ENCODE measurements around the gene USP17L21. TPM values are rescaled to one million over a fixed set of nuclear protein-coding genes. Genes with fewer than 3 reads are reported as not detected.

USP17L21 gene, protein sequence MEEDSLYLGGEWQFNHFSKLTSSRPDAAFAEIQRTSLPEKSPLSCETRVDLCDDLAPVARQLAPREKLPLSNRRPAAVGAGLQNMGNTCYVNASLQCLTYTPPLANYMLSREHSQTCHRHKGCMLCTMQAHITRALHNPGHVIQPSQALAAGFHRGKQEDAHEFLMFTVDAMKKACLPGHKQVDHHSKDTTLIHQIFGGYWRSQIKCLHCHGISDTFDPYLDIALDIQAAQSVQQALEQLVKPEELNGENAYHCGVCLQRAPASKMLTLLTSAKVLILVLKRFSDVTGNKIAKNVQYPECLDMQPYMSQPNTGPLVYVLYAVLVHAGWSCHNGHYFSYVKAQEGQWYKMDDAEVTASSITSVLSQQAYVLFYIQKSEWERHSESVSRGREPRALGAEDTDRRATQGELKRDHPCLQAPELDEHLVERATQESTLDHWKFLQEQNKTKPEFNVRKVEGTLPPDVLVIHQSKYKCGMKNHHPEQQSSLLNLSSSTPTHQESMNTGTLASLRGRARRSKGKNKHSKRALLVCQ
- total RNA-seq (2022; extraction: Qiagen RNA extraction; ENCODE audit: low read depth) = not detected in 5 replicates

GRCh38 chr4:9262572-9262971, at the start of gene USP17L21:
USP17L21 (plus strand) TSS chr4:9262872; CDS start chr4:9262872, 0 bp downstream.

GRCh38 chr4:9215105-9215504, 47.6 kb upstream of the USP17L21 start, which contains the start of gene USP17L11:
USP17L11 (plus strand) TSS chr4:9215405; CDS start chr4:9215405, 0 bp downstream.

DNA sequence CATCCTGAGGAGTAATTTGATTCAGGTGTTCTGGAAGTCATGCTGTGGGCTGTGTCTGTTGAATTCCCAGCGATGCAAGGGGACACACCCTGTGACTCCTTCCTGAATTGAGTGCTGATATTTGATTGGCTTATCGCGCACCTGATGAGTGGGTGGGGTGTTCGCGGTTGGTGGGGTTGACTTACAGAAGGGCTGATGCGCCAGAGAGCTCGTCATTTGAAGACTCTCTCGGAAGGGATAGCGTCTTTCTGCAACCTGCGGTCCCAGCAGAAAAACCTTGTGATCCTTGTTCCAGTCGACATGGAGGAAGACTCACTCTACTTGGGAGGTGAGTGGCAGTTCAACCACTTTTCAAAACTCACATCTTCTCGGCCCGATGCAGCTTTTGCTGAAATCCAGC, 42.8 kb upstream of the USP17L21 start, which contains the start of gene USP17L12:
Gene USP17L12, plus strand, starts transcription at position 301 of the 400 bp plus-strand sequence. Its CDS starts 0 bp downstream, at position 301.

GRCh38 chr4:9224596-9224995, 38.1 kb upstream of the USP17L21 start, which contains the start of gene USP17L13:
USP17L13 (plus strand) TSS chr4:9224896; CDS start chr4:9224896, 0 bp downstream.

DNA sequence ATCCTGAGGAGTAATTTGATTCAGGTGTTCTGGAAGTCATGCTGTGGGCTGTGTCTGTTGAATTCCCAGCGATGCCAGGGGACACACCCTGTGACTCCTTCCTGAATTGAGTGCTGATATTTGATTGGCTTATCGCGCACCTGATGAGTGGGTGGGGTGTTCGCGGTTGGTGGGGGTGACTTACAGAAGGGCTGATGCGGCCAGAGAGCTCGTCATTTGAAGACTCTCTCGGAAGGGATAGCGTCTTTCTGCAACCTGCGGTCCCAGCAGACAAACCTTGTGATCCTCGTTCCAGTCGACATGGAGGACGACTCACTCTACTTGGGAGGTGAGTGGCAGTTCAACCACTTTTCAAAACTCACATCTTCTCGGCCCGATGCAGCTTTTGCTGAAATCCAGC, 28.6 kb upstream of the USP17L21 start, which contains the start of gene USP17L15:
Gene USP17L15, plus strand, starts transcription at position 301 of the 400 bp plus-strand sequence. Its CDS starts 0 bp downstream, at position 301.

DNA sequence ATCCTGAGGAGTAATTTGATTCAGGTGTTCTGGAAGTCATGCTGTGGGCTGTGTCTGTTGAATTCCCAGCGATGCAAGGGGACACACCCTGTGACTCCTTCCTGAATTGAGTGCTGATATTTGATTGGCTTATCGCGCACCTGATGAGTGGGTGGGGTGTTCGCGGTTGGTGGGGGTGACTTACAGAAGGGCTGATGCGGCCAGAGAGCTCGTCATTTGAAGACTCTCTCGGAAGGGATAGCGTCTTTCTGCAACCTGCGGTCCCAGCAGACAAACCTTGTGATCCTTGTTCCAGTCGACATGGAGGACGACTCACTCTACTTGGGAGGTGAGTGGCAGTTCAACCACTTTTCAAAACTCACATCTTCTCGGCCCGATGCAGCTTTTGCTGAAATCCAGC, 19.1 kb upstream of the USP17L21 start, which contains the start of gene USP17L17:
Gene USP17L17, plus strand, starts transcription at position 301 of the 400 bp plus-strand sequence. Its CDS starts 0 bp downstream, at position 301.

DNA sequence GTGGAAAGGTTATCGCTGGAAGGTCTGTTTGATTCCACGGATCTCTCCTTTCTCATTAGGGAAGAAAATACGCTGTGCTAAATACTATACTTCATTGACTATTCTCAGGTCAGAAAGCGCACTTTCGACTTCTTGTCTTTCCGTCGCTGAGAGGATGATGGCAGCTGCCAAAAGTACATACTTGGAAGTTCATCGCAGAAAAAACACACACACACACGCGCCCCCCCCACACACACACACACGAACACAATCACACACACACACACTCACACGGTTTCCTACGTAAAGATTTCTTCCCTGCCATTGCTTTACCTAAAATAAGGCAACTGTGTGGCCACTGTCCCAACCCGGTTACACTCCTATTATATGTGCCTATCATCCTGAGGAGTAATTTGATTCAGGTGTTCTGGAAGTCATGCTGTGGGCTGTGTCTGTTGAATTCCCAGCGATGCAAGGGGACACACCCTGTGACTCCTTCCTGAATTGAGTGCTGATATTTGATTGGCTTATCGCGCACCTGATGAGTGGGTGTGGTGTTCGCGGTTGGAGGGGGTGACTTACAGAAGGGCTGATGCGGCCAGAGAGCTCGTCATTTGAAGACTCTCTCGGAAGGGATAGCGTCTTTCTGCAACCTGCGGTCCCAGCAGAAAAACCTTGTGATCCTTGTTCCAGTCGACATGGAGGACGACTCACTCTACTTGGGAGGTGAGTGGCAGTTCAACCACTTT, 14.6 kb upstream of the USP17L21 start, which contains the start of gene USP17L18:
Gene USP17L18, plus strand, starts transcription at position 678 of the 728 bp plus-strand sequence. Its CDS starts 0 bp downstream, at position 678.

DNA sequence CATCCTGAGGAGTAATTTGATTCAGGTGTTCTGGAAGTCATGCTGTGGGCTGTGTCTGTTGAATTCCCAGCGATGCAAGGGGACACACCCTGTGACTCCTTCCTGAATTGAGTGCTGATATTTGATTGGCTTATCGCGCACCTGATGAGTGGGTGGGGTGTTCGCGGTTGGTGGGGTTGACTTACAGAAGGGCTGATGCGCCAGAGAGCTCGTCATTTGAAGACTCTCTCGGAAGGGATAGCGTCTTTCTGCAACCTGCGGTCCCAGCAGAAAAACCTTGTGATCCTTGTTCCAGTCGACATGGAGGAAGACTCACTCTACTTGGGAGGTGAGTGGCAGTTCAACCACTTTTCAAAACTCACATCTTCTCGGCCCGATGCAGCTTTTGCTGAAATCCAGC, 9.6 kb upstream of the USP17L21 start, which contains the start of gene USP17L19:
Gene USP17L19, plus strand, starts transcription at position 301 of the 400 bp plus-strand sequence. Its CDS starts 0 bp downstream, at position 301.

GRCh38 chr4:9257824-9258223, 4.8 kb upstream of the USP17L21 start, which contains the start of gene USP17L20:
USP17L20 (plus strand) TSS chr4:9258124; CDS start chr4:9258124, 0 bp downstream.

DNA sequence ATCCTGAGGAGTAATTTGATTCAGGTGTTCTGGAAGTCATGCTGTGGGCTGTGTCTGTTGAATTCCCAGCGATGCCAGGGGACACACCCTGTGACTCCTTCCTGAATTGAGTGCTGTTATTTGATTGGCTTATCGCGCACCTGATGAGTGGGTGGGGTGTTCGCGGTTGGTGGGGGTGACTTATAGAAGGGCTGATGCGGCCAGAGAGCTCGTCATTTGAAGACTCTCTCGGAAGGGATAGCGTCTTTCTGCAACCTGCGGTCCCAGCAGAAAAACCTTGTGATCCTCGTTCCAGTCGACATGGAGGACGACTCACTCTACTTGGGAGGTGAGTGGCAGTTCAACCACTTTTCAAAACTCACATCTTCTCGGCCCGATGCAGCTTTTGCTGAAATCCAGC, 4.6 kb downstream of the USP17L21 start, which contains the start of gene USP17L22:
Gene USP17L22, plus strand, starts transcription at position 301 of the 400 bp plus-strand sequence. Its CDS starts 0 bp downstream, at position 301.

Other genes starting within 250 kb of the USP17L21 start
- gene FAM90A26, start 92.5 kb upstream of the USP17L21 start, total RNA-seq (2022; extraction: Qiagen RNA extraction; ENCODE audit: low read depth) = not detected in 5 replicates
- not detected in 5 replicates for gene USP17L10, start 52.2 kb upstream of the USP17L21 start, total RNA-seq (2022; extraction: Qiagen RNA extraction; ENCODE audit: low read depth)
- gene USP17L11, start 47.5 kb upstream of the USP17L21 start, total RNA-seq (2022; extraction: Qiagen RNA extraction; ENCODE audit: low read depth) = not detected in 5 replicates
- not detected in 5 replicates for gene USP17L12, start 42.7 kb upstream of the USP17L21 start, total RNA-seq (2022; extraction: Qiagen RNA extraction; ENCODE audit: low read depth)
- gene USP17L13, start 38.0 kb upstream of the USP17L21 start, total RNA-seq (2022; extraction: Qiagen RNA extraction; ENCODE audit: low read depth) = not detected in 5 replicates
- not detected in 5 replicates for gene USP17L15, start 28.5 kb upstream of the USP17L21 start, total RNA-seq (2022; extraction: Qiagen RNA extraction; ENCODE audit: low read depth)
- gene USP17L17, start 19.0 kb upstream of the USP17L21 start, total RNA-seq (2022; extraction: Qiagen RNA extraction; ENCODE audit: low read depth) = not detected in 5 replicates
- not detected in 5 replicates for gene USP17L18, start 14.2 kb upstream of the USP17L21 start, total RNA-seq (2022; extraction: Qiagen RNA extraction; ENCODE audit: low read depth)
- not detected in 5 replicates for gene USP17L19, start 9.5 kb upstream of the USP17L21 start, total RNA-seq (2022; extraction: Qiagen RNA extraction; ENCODE audit: low read depth)
- not detected in 5 replicates for gene USP17L20, start 4.7 kb upstream of the USP17L21 start, total RNA-seq (2022; extraction: Qiagen RNA extraction; ENCODE audit: low read depth)
- gene USP17L22, start 4.7 kb downstream of the USP17L21 start, total RNA-seq (2022; extraction: Qiagen RNA extraction; ENCODE audit: low read depth) = not detected in 5 replicates
- gene USP17L24, start 62.3 kb downstream of the USP17L21 start, total RNA-seq (2022; extraction: Qiagen RNA extraction; ENCODE audit: low read depth) = not detected in 5 replicates
- gene USP17L25, start 67.0 kb downstream of the USP17L21 start, total RNA-seq (2022; extraction: Qiagen RNA extraction; ENCODE audit: low read depth) = not detected in 5 replicates
- gene USP17L26, start 71.8 kb downstream of the USP17L21 start, total RNA-seq (2022; extraction: Qiagen RNA extraction; ENCODE audit: low read depth) = not detected in 5 replicates
- gene USP17L5, start 76.5 kb downstream of the USP17L21 start, total RNA-seq (2022; extraction: Qiagen RNA extraction; ENCODE audit: low read depth) = not detected in 5 replicates
- gene USP17L27, start 81.3 kb downstream of the USP17L21 start, total RNA-seq (2022; extraction: Qiagen RNA extraction; ENCODE audit: low read depth) = not detected in 5 replicates
- not detected in 5 replicates for gene USP17L28, start 86.0 kb downstream of the USP17L21 start, total RNA-seq (2022; extraction: Qiagen RNA extraction; ENCODE audit: low read depth)
- not detected in 5 replicates for gene USP17L29, start 90.8 kb downstream of the USP17L21 start, total RNA-seq (2022; extraction: Qiagen RNA extraction; ENCODE audit: low read depth)
- not detected in 5 replicates for gene USP17L30, start 100.3 kb downstream of the USP17L21 start, total RNA-seq (2022; extraction: Qiagen RNA extraction; ENCODE audit: low read depth)
- not detected in 5 replicates for gene DEFB131A, start 181.5 kb downstream of the USP17L21 start, total RNA-seq (2022; extraction: Qiagen RNA extraction; ENCODE audit: low read depth)